H9 (cell line): Measurements from ENCODE around the gene MOG. TPM values are rescaled to one million over a fixed set of nuclear protein-coding genes. Genes with fewer than 3 reads are reported as not detected.

ENCODE experiments used
- DNase-seq: peaks from one replicate; pipeline ENCODE4 v3.0.0-alpha.2; 2017
- H2AFZ ChIP-seq: one replicate; pipeline ENCODE4 v1.6.1; 2013; ENCODE audit warnings: mild to moderate bottlenecking, low read length, control low read depth, moderate library complexity
- H2AK5ac ChIP-seq: 2 replicates; pipeline ENCODE4 v1.6.1; 2013; ENCODE audit warnings: low read length, control low read depth, mixed read lengths; ENCODE audit not compliant: insufficient read length
- H2BK120ac ChIP-seq: one replicate; pipeline ENCODE4 v1.6.1; 2013; ENCODE audit warnings: low read depth, mild to moderate bottlenecking, low read length, control low read depth, inconsistent platforms; ENCODE audit not compliant: poor library complexity, severe bottlenecking
- H2BK12ac ChIP-seq: 2 replicates; pipeline ENCODE4 v1.6.1; 2013; ENCODE audit warnings: low read length, control low read depth, mixed read lengths, low read depth; ENCODE audit not compliant: insufficient read length
- H2BK15ac ChIP-seq: 2 replicates; pipeline ENCODE4 v1.6.1; 2013; ENCODE audit warnings: low read depth, low read length, control low read depth
- H2BK20ac ChIP-seq: one replicate; pipeline ENCODE4 v1.6.1; 2013; ENCODE audit warnings: low read depth, mild to moderate bottlenecking, low read length, control low read depth, inconsistent platforms; ENCODE audit not compliant: poor library complexity, severe bottlenecking
- H2BK5ac ChIP-seq: 2 replicates; pipeline ENCODE4 v1.6.1; 2013; ENCODE audit warnings: low read length, control low read depth, mixed read lengths; ENCODE audit not compliant: insufficient read length
- H3K14ac ChIP-seq: 2 replicates; pipeline ENCODE4 v1.6.1; 2013; ENCODE audit warnings: low read length, control low read depth; ENCODE audit not compliant: insufficient read depth
- H3K18ac ChIP-seq: 2 replicates; pipeline ENCODE4 v1.6.1; 2013; ENCODE audit warnings: low read depth, mild to moderate bottlenecking, mixed read lengths, low read length, control low read depth; ENCODE audit not compliant: insufficient read length
- H3K23ac ChIP-seq: 2 replicates; pipeline ENCODE4 v1.6.1; 2013; ENCODE audit warnings: low read length, control low read depth, mixed read lengths, low read depth; ENCODE audit not compliant: insufficient read length
- H3K23me2 ChIP-seq: 2 replicates; pipeline ENCODE4 v1.6.1; 2013; ENCODE audit warnings: low read depth, mild to moderate bottlenecking, mixed read lengths, low read length, control low read depth; ENCODE audit not compliant: insufficient read length, poor library complexity, severe bottlenecking
- H3K27ac ChIP-seq: 2 replicates; pipeline ENCODE4 v1.5.1; 2013; ENCODE audit warnings: low read length, control low read depth, mixed read lengths, low read depth; ENCODE audit not compliant: insufficient read length
- H3K27me3 ChIP-seq: 2 replicates; pipeline ENCODE4 v1.6.1; 2013; ENCODE audit warnings: low read length, control low read depth, inconsistent platforms; ENCODE audit not compliant: insufficient read depth
- H3K4ac ChIP-seq: 2 replicates; pipeline ENCODE4 v1.6.1; 2013; ENCODE audit warnings: low read depth, mild to moderate bottlenecking, control low read depth, inconsistent platforms, low read length, moderate library complexity
- H3K4me1 ChIP-seq: 2 replicates; pipeline ENCODE4 v1.6.1; 2013; ENCODE audit warnings: low read length, control low read depth, inconsistent platforms; ENCODE audit not compliant: insufficient read depth
- H3K4me2 ChIP-seq: 2 replicates; pipeline ENCODE4 v1.6.1; 2013; ENCODE audit warnings: low read length, control low read depth, mixed read lengths; ENCODE audit not compliant: insufficient read length, insufficient read depth
- H3K56ac ChIP-seq: 2 replicates; pipeline ENCODE4 v1.6.1; 2013; ENCODE audit warnings: low read depth, mild to moderate bottlenecking, mixed read lengths, low read length, control low read depth; ENCODE audit not compliant: insufficient read length
- H3K79me1 ChIP-seq: 2 replicates; pipeline ENCODE4 v1.6.1; 2013; ENCODE audit warnings: low read depth, mild to moderate bottlenecking, moderate library complexity, low read length, control low read depth, inconsistent platforms; ENCODE audit not compliant: insufficient read depth, poor library complexity, severe bottlenecking
- H3K79me2 ChIP-seq: 2 replicates; pipeline ENCODE4 v1.6.1; 2013; ENCODE audit warnings: low read length, control low read depth, inconsistent platforms; ENCODE audit not compliant: insufficient read depth
- H3K9ac ChIP-seq: 2 replicates; pipeline ENCODE4 v1.6.1; 2013; ENCODE audit warnings: low read length, control low read depth, mixed read lengths; ENCODE audit not compliant: insufficient read length; ENCODE audit errors: extremely low read depth
- H3K9me3 ChIP-seq: one replicate; pipeline ENCODE4 v1.6.1; 2013; ENCODE audit warnings: low read depth, low read length, inconsistent platforms; ENCODE audit not compliant: control insufficient read depth
- H3T11ph ChIP-seq: one replicate; pipeline ENCODE4 v1.6.1; 2013; ENCODE audit warnings: mild to moderate bottlenecking, low read length, control low read depth, inconsistent platforms
- H4K20me1 ChIP-seq: one replicate; pipeline ENCODE4 v1.6.1; 2013; ENCODE audit not compliant: control insufficient read depth, insufficient read length, insufficient read depth
- H4K5ac ChIP-seq: 2 replicates; pipeline ENCODE4 v1.6.1; 2013; ENCODE audit warnings: low read depth, mild to moderate bottlenecking, mixed read lengths, low read length, control low read depth; ENCODE audit not compliant: insufficient read length
- H4K8ac ChIP-seq: replicated peaks from 2 replicates; pipeline ENCODE4 v1.6.1; 2013; ENCODE audit warnings: low read length, control low read depth, mixed read lengths, low read depth; ENCODE audit not compliant: insufficient read length
- H4K91ac ChIP-seq: 2 replicates; pipeline ENCODE4 v1.6.1; 2013; ENCODE audit warnings: low read depth, mild to moderate bottlenecking, moderate library complexity, mixed read lengths, low read length, control low read depth; ENCODE audit not compliant: insufficient read length
- H3K27ac Mint-ChIP-seq, 3 experiments: 2 replicates in 2 of 3; 3 replicates in 1 of 3; pipeline ENCODE4 v1.8.0; 2020 to 2021; ENCODE audit warnings: mixed read lengths in 3 of 3, mild to moderate bottlenecking in 1 of 3, moderate library complexity in 1 of 3
- H3K27me3 Mint-ChIP-seq: 2 replicates; pipeline ENCODE4 v1.8.0; 2021; ENCODE audit warnings: low read depth, mild to moderate bottlenecking, moderate library complexity, mixed read lengths
- H3K36me3 Mint-ChIP-seq, 3 experiments: 2 replicates in 2 of 3; 3 replicates in 1 of 3; pipeline ENCODE4 v1.8.0; 2020 to 2021; ENCODE audit warnings: low read depth in 3 of 3, mixed read lengths in 3 of 3; ENCODE audit not compliant: insufficient read depth in 1 of 3
- H3K4me1 Mint-ChIP-seq, 2 experiments: 2 replicates each; pipeline ENCODE4 v1.8.0; 2020; ENCODE audit warnings: mixed read lengths in 2 of 2
- H3K4me3 Mint-ChIP-seq, 2 experiments: 2 replicates in 1 of 2; 3 replicates in 1 of 2; pipeline ENCODE4 v1.8.0; 2020 to 2021; ENCODE audit warnings: mild to moderate bottlenecking in 2 of 2, mixed read lengths in 2 of 2, moderate library complexity in 1 of 2
- H3K9me3 Mint-ChIP-seq, 2 experiments: 2 replicates in 1 of 2; 3 replicates in 1 of 2; pipeline ENCODE4 v1.8.0; 2020; ENCODE audit warnings: mild to moderate bottlenecking in 2 of 2, mixed read lengths in 2 of 2, moderate library complexity in 1 of 2
- WGBS: extraction: QIAGEN DNeasy Blood & Tissue Kit; methylation state at CpG from one replicate; pipeline ENCODE4 v1.1.7; 2013; ENCODE audit warnings: missing lambda C conversion rate, low lambda C conversion rate, mixed read lengths; ENCODE audit not compliant: insufficient read length; ENCODE audit errors: extremely low coverage; 5-methylcytosine and 5-hydroxymethylcytosine counted together
- total RNA-seq: library from RNA; stranded (reverse); gene quantifications from 2 replicates; pipeline ENCODE4 v1.2.1, GENCODE V29; 2021
- TF ChIP-seq, protein P1 (sequence below): fragments of 200-600 bp; sonication (generic); conservative IDR thresholded peaks from 3 replicates; pipeline ENCODE4 v1.8.0; 2021; ENCODE audit warnings: antibody characterized with exemption, mild to moderate bottlenecking

The MOG gene
- total RNA-seq, 1 experiment from 2014 or later: 0.55 TPM

GRCh38 chr6:29666826-29667130, 9.9 kb downstream of the MOG start:
- H3K9ac ChIP-seq: no peak overlapping the region
- H3K27ac ChIP-seq: peak overlapping the region; percentile 93
- no peaks in the 10 kb centered on the region for H3K27me3 Mint-ChIP-seq

More at GRCh38 chr6:29666826-29667130, 9.9 kb downstream of the MOG start:
- no peaks in the 10 kb centered on the region for H3K9me3 ChIP-seq
- H4K20me1 ChIP-seq: no peaks in the 10 kb centered on the region
- H2BK120ac ChIP-seq: peak overlapping the region; percentile 64
- no peaks in the 10 kb centered on the region for H3K23me2 ChIP-seq
- TF ChIP-seq, protein P1, sequence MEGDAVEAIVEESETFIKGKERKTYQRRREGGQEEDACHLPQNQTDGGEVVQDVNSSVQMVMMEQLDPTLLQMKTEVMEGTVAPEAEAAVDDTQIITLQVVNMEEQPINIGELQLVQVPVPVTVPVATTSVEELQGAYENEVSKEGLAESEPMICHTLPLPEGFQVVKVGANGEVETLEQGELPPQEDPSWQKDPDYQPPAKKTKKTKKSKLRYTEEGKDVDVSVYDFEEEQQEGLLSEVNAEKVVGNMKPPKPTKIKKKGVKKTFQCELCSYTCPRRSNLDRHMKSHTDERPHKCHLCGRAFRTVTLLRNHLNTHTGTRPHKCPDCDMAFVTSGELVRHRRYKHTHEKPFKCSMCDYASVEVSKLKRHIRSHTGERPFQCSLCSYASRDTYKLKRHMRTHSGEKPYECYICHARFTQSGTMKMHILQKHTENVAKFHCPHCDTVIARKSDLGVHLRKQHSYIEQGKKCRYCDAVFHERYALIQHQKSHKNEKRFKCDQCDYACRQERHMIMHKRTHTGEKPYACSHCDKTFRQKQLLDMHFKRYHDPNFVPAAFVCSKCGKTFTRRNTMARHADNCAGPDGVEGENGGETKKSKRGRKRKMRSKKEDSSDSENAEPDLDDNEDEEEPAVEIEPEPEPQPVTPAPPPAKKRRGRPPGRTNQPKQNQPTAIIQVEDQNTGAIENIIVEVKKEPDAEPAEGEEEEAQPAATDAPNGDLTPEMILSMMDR: no peak
- H3K14ac ChIP-seq: peak overlapping the region; percentile 36; the same call in 1 of the 2 replicates
- H3K23ac ChIP-seq: no peak overlapping the region
- no peaks in the 10 kb centered on the region for H3K79me2 ChIP-seq
- H3K27ac Mint-ChIP-seq: peak overlapping the region; percentile 96 to 97 (median 96)
- H4K8ac ChIP-seq: no peak overlapping the region
- peak overlapping the region; percentile 13 for H2BK5ac ChIP-seq
- H3K56ac ChIP-seq: no peak overlapping the region
- H3K36me3 Mint-ChIP-seq: no peaks in the 10 kb centered on the region
- H3K4me2 ChIP-seq: peak overlapping the region; percentile 30
- peaks cover 30% of the 10 kb centered on the region for H3K4me1 ChIP-seq
- H3K4me1 Mint-ChIP-seq: peaks cover 50 to 59% of the 10 kb centered on the region in 2 experiments
- no peak overlapping the region for H2BK20ac ChIP-seq
- no peaks in the 10 kb centered on the region for H3K27me3 ChIP-seq
- peak overlapping the region; percentile 11 for H2BK12ac ChIP-seq
- H4K5ac ChIP-seq: peak overlapping the region; percentile 29
- no peaks in the 10 kb centered on the region for H3K79me1 ChIP-seq
- H3K4ac ChIP-seq: no peak overlapping the region
- no CpG with 5 or more reads among the region's 1 CpG for WGBS
- peak overlapping the region; percentile 37 for H2AK5ac ChIP-seq
- no peak overlapping the region for H4K91ac ChIP-seq
- H2BK15ac ChIP-seq: no peak overlapping the region
- no peaks in the 10 kb centered on the region for H3K9me3 Mint-ChIP-seq
- H3K4me3 Mint-ChIP-seq: peak overlapping the region; percentile 32 to 41; a peak in 3 of 5 replicates
- peak overlapping the region; percentile 60 for H3T11ph ChIP-seq
- peak; percentile 45 for DNase-seq
- H3K18ac ChIP-seq: peak overlapping the region; percentile 23
- no peak overlapping the region for H2AFZ ChIP-seq
